HG02852 (cell line): ENCODE results near the gene AHR.

Experiments
- ATAC-seq: cut with Tn5 transposase; IDR thresholded peaks from one replicate; pipeline ENCODE4 v1.9.1; 2021; ENCODE audit warnings: mild to moderate bottlenecking, moderate library complexity; ENCODE audit not compliant: unreplicated experiment

The AHR gene

DNA sequence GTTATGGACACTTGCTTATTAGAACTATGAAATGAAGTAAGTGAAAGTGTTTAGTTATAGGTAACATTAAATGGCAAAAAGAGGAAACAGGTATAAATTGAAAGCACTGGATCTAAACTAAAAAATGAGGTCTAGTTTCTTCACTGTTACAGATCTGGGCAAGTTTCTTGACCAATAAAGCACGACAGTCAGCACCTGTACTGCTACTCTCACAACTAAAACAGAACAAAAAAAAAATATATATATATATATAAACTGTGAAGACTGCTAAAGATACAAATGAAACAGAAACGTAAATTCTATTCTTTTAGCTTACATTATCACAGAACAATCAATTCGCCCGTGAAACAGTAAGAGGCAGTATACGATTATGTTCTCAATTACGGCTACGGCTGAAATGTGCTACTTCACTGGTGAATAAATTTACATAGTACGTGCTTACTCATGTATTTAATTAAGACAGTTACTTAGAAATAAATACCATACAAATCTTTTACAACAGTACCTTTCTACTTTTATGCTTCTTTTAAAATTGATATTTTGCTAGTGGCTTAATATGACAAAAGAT lies 4.2 kb downstream of the AHR start:
- peak; percentile 35 for ATAC-seq

DNA sequence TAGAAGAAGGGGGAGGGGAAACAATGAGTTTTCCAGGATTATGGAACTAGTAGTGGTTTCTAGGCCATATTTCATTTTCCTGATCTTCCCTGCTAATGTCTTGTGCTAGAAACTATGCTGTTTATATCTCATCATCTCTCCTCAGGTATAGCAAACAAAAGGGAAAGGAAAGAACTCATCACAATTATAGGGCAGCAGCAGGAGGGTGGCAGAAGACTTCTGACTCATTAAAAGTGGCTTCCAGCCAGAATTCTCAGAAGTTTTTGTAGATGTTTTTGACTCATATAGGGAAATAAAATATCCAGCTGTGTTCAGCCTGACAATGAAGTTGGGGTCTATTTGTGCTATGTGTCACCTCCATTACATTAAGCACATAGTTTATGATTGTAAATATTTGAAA lies 6.5 kb downstream of the AHR start:
- no peak for ATAC-seq

DNA sequence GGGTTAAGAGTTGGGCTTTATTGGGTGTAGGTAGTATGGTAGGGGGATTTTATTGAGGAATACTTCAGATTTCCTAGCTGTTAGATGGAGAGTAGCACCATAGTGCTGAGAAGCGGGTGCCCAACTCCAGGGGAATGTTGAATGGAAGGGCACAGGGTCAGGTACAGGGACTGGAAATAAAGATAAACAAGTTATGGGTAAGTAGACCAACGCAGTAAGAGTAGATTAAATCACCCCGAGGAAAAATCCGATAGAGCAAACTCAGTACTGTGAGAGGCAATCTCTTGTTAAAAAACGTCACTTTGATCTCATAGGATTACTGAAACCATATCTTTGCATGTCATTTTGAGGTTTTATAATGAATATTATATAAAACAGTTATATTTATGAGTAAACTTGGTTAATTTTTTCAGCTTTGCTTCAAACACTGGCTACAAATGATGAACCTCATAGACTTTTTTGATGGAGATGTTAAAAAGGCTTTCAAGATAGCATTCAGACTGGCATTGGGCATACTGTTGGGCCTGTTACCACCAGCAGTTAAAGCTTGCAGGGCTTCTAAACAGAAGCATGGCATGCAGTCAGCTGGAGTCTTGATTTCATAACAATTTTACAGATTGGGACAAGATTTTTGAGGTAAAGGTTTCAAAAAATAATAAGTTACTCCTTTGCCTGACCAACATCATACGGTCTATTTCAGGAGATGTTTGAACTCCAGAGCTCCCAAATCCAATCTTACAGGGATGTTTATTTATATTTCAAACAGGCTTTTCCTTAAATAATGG lies 7.1 kb downstream of the AHR start:
- ATAC-seq = no peak

DNA sequence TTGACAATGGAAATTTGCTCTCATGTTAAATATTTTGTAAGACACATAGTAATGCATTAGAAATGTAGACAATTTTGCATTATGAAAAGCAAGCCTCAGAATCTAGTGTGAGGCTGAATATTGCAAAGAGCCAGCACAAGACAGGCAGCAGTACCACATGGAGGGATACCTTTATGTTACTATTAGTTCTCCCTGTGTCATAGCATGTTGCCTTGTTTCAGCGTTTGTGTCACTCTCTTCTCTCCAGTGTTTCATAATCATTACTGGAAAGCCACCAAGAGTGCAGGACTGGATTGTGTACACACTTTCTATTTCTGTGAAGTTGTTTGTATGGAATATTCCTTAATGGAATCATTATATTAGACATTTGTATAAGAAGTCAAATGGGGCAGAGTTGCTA lies 8.5 kb downstream of the AHR start:
- no peak for ATAC-seq

DNA sequence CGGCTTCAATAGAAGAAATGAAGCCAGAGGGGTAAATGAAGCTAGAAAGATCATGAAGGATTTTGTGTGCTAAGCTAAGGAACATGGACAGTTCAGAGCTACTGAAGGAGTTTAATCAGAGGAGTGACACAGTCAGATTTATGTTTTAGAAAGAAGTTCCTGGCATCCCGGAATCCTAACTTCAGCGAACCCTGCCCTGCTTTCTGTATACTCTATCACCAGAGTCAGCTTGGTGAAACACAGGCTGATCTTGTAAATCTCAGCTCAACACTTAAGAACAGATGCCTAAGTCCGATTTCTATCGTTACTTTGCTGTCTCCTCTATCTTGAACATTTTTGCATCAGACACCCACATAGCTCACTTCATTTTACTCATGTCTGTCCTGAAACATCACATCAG lies 9.1 kb downstream of the AHR start:
- no peak for ATAC-seq

DNA sequence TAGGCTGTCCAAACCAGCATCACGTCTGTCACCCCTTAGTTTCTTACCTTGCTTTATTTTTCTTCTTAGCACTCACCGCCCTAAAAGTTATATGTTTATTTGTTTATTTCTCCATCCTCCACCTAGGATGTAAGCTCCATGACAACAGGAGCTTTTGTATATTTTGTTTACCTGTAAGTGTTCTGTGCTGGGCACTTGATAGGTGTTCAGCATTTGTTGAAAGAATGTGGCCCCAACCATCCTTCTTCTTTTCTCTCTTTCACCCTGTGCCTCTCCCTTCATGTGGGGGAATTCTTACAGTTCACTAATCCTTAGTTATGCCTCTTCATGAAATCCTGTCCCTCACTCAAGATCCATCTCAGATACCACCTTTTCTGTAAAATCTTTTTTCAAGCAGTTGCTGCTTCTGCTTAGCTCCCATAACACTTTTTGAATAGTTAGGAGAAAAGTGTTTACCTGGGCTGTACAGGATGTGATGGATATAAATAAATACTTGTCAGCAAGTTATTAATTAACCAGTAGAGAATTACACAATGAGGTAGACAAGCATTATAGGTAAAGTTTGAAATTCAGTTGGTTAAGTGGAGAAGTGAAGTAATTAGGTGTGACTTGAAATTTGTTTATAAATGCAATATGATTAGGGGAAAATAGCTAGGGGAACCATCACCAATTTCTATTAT lies 9.7 kb downstream of the AHR start:
- no peak for ATAC-seq

DNA sequence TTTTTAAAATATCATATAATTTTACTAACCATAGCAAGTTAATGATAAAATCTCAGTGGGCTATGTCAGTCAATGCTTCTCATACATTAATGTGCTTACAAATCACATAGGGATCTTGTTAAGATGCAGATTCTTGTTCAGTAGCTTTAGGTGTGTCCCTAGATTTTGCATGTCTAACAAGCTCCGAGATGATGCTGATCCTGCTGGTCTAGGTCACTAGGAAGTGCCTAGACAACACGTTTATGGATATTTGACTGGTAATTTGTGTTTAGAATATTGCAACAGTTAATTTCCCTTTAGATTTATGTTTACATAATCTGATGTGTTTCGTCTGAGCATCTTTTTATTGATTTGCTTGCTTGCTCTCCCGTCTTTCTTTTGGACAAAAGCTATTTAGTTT lies 12.7 kb downstream of the AHR start:
- ATAC-seq = no peak

DNA sequence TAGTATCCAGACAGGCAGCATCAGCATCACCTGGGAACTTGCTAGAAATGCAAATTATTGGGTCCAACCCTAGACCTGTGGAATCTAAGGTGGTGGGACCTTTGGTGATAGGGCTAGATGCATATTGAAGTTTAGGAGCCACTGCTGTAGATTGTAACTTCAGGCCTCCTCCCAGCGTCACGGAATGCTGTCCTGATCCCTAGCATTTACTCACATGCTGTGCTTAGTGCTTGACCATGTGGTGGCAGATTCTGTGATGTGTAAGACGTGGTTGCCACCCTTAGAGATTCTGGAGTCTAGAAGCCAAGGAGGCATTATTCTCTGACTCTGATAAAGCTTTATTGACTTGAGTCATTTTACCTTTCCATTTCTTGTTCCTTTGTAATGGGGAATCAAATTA lies 13.5 kb downstream of the AHR start:
- no peak for ATAC-seq

DNA sequence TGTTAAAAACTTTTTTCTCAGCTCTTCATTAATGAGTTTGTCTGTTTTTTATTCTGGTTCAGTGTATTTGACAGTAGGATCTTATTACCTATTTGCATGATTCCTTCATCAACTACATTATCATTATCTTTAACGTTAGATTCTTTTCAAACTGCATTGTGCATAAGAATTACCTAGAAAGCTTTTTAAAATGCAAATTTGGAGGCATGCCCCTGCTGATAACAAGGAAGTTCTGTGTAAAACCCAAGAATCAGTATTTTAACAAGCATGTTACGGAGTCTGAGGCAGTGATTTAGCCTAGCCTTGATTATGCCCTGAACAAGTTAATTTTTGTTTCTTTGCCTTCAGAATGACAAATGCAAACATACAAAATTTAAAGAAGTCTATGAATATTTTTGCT lies 14.2 kb downstream of the AHR start:
- no peak for ATAC-seq

DNA sequence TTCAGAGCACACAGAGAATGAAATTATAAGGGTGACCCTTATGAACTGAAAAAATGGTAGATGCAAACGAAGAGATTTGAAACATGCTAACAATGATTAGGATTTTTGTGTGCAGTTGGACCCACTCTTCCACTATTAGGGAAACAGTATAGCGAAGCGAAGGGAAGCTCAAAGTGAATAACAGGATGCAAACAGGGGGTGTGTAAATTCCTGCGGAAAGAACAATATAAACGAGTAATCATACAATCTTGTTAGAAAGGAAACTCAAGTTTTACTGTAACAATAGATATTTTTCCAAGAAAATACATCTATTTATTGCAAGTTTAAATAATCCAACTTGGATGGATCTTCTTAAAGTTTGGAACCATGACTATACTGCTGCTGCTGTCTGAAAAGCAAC lies 14.7 kb downstream of the AHR start:
- ATAC-seq = no peak

DNA sequence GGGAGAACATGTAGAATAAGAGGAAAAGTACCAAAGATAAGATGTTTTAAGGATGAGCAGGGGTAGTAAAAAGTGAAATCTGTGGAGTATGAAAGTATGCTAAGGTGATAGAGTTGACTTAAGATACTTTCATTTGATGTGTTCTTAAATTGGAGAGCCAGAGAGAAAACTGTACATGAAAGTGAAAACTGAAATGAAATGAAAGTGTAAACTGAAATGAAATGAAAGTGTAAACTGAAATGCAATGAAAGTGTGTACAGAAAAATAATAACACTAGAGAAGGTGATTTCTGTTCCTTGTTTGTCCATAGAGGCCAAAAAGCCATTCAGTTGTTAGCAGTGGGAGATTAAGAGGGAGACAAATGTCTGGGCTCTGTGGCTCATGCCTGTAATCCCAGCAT lies 17.5 kb downstream of the AHR start:
- ATAC-seq = peak; percentile 72

DNA sequence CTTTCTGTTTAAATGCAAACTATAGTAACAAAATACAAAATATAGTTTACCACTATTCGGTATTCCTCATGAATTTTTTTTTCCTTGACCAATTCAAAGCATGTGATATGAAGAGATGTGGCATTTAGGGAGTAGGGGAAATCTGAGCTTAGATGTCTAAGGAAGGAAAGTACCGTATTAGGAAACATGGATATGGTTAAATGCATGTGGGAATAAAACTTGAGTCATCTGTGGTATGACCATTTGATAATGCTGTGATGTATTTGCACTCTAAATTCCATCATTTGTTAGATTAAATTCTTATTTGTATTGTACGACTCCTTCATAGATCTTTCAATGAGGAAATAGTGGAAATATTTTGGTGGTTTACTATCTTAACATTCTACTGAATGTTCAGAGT lies 19.7 kb downstream of the AHR start:
- no peak for ATAC-seq

DNA sequence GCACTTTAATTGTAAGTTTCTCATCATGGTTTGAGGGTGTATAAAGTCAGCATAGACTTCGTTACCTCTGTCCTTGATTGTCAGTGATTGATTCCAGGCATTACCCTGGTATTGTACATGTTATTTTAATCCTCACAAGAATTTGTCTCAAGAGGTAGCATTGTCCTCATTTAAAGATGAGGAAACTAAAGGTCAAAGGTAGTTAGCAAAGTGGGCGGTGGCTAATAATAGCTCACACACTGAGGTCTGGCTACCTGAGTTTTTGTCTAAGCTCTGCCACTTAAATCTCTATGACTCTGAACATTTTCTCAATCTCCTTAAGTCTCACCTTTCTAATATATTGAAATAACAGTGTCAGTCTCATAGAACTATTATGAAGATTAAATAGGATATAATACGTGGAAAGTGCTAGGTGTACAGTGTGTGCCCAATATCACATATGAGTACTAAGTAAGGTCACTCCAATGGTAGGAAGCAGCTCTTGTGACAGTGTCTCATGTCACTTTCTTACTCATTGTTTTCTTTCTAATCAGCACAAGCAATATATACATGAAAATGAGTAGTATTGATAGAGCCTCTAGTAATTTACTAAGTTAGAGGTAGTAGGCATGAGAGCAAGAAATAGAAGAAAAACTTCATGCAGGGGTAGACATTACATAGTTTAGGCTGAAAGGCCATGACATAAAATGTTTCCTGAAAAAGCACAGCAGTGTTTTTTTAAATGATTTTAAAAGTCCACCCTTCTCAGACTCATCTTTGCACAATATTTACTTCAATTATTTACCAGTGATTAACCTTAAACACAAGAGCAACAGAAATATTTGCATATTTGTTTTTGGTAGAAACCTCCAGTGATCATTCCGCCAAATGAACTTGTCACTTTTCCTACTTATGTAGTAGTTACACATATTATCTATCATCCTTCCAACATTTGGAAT lies 21.0 kb downstream of the AHR start:
- ATAC-seq = no peak

DNA sequence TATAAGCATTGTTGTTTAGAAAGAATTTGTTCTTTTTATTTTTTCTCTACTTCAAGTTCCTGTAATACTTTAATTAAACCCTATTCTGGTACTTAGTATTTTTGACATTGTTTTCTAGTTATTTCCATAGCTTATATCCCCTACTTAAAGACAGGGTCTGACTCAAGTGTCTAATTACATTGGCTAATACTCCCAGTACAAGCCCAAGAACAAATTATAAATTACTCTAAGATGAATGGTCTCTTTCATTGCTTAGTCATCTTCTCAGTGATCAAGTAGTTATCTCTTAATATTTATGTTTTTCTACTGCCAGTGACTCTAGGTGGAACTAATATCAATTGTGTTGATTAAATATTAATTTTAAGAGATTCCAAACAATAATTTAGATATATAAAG lies 21.6 kb downstream of the AHR start:
- no peak for ATAC-seq

DNA sequence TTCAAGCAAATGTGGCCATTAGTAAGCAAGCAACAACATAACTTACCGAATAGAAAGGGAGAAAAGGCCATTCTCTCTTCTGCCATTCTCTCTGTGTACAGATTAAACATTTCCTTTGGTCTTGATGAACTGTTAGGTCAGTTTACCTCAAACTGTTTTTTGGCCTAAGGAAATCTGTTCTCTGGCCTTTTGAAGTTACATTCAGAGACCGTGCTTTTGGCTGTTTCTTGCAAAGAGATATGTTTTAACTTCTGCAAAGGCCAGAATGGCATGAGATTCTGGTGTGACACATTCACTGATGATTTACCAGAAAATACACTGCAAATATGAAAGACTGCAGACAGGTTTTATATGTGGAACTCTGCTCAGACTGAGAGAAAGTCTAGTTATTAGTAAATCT lies 22.2 kb downstream of the AHR start:
- no peak for ATAC-seq

DNA sequence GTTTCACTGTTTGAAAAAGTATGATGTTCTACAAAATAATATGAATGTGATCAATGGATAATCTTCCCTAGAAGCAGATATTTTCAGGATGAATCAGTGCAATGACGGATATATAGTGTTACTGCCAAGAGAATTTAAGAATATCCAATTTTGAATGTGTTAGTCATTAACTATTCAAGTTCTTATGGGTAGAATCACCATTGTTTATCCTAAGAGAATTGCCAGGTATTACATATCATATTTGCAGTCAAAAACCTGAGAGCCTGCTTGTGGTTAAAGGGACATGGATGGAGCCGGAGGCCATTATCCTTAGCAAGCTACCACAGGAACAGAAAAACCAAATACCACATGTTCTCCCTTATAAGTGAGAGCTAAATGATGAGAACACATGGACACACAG lies 26.9 kb downstream of the AHR start:
- no peak for ATAC-seq

DNA sequence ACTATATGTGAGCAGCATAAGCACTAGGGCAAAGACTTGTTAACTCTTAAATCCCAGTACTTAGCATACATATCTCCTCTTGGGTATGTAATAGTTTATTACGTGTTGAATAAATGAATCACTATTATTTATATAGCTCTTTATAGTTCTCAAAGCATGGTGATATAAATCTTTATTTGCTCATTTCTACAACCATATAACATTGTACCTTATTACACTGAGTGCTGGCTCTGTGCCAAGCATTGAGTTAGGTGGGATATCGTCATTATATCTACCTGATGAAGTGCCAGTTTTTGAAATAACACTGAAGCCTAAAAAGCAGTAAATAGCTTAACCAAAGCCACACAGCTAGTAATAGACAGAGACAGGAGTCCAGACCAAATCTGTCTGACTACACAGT lies 27.9 kb downstream of the AHR start:
- ATAC-seq = no peak

DNA sequence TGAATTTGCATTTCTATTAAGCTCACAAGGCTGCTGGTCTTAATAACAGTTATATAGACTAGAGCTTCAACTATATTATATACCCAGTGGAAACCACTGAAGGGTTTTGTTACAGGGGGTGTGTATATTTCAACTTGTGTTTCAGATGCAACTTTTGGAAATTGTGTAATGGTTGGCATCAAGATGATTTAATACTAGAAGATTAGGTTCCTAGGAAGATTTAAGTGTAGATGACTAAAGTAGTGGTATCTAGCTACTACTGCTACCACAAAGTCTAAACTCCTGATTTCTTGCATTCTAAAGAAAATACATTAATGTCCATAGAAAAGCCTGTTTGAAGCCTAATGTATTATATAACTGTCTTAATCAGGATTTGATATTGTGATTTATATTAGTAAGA lies 30.2 kb downstream of the AHR start:
- ATAC-seq = no peak

DNA sequence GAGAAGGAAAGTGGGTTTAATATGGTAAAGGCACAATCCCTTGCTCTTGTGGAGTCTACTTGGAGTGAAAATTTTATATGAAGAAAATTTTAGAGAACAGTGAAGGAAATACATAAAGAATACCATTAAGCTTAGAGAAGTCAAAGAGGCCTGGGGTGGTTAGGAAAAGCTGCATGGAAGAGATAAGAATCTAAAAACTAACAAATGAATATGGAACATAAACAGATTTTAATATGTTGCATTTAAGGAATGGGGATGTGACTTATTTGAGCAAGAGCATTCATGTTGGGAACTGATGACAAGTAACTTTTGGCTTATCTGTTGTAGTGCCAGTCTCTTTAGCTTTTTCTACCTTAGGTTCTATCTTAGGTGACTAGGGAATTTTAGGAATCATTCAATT lies 31.0 kb downstream of the AHR start:
- ATAC-seq = no peak

DNA sequence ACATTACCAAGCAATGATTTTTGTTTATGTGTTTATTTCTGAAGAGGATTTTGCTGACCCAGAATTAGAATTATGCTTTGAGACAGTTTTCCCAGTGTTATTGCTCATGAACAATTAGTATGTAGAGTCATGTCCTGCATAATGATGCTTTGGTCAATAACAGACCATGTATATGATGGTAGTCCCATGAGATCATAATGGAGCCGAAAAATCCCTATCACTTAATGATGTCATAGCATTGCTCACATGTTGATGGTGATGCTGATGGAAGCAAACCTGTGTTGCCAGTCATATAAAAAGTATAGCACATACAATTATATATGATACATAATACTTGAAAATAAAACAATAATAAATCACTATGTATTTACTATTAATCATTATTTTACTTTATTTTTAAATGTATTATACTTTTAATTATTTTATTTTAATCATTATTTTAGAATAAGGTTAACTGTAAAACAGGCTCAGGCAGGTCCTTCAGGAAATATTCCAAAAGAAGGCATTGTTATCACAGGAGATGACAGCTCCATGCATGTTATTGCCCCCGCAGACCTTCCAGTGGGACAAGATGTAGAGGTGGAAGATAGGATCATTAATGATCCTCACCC lies 33.5 kb downstream of the AHR start:
- ATAC-seq = no peak

DNA sequence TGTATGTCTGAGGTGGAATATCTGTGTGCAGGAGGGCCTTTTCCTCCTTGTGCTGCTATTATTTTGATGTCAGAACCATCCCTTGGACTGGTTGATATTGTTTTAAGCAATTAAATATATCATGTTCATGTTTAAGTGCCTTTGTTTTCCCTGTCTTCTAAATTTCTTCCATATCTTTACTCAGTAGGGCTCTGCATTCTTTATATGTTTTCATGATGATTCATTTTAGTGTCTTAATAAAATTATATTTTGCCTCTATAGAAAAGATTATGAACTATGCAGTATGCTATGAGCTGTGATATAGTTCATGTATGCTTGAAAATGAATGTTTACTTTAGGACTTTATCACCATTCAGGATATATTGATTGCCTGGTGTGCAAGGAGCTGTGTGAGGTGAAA lies 34.8 kb downstream of the AHR start:
- ATAC-seq = no peak
